Measurements from ENCODE around the gene MMP14. TPM values are rescaled to one million over a fixed set of nuclear protein-coding genes. Genes with fewer than 3 reads are reported as not detected.

Gene MMP14
- total and polyA plus RNA-seq, 2 of the 13 experiments (the other 11 are each of a cell fraction or from before 2014, with no cell fraction given) = 5.2 to 9.8 TPM

DNA sequence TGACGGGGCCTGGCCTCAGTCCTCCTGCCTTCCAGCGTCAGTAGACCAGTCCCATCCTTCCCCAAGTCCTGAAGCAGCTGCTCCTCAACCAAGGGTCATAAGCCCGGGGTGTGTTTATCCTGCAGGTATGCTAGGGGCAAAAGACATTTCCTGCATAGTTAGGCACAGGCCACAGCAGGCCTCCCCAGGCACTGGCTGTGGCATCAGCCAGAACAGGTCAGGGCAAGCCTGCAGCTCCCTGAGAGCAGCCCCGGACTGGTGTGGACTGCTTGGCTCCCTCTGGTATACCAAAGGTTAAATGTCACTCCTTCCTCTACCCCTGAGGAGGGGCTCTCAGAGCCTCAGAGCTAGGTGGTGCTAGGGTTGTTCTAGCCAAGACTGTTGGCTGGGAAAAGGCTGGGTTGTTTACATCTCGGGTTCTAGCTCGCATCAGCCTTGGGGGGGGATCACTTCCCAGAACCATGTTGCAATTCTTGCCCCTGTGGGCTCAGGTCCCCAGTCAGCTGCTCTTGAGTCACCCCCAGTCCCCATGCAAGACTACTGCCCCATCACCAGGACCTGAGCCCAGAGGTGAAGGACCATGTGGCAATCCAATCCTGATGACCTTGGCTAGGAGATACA lies 2.9 kb downstream of the MMP14 start (continued):
- TF ChIP-seq, protein P1, sequence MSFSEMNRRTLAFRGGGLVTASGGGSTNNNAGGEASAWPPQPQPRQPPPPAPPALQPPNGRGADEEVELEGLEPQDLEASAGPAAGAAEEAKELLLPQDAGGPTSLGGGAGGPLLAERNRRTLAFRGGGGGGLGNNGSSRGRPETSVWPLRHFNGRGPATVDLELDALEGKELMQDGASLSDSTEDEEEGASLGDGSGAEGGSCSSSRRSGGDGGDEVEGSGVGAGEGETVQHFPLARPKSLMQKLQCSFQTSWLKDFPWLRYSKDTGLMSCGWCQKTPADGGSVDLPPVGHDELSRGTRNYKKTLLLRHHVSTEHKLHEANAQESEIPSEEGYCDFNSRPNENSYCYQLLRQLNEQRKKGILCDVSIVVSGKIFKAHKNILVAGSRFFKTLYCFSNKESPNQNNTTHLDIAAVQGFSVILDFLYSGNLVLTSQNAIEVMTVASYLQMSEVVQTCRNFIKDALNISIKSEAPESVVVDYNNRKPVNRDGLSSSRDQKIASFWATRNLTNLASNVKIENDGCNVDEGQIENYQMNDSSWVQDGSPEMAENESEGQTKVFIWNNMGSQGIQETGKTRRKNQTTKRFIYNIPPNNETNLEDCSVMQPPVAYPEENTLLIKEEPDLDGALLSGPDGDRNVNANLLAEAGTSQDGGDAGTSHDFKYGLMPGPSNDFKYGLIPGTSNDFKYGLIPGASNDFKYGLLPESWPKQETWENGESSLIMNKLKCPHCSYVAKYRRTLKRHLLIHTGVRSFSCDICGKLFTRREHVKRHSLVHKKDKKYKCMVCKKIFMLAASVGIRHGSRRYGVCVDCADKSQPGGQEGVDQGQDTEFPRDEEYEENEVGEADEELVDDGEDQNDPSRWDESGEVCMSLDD (CRISPR knock-in tag; IDR thresholded peaks at IDR 0.05; ENCODE audit: borderline replicate concordance) = no peak
- TF ChIP-seq ZNF75D (CRISPR knock-in tag; IDR thresholded peaks at IDR 0.05; ENCODE audit: borderline replicate concordance) (no peak), HOMEZ (CRISPR knock-in tag; IDR thresholded peaks at IDR 0.05; ENCODE audit: low read depth) (no peak), ZBTB20 (CRISPR knock-in tag; IDR thresholded peaks at IDR 0.05; ENCODE audit: borderline replicate concordance, low read depth) (no peak), ZBTB8A (CRISPR knock-in tag; IDR thresholded peaks at IDR 0.05; ENCODE audit: borderline replicate concordance, low read depth) (no peak), ZNF224 (CRISPR knock-in tag; IDR thresholded peaks at IDR 0.05) (no peak), ZMYM3 (CRISPR knock-in tag; IDR thresholded peaks at IDR 0.05) (0 out of 2 replicates have a peak, but pooled peaks have one; percentile 26), PCBP1 (IDR thresholded peaks at IDR 0.05; ENCODE audit: borderline replicate concordance, low read depth, low read length) (no peak), ISX (CRISPR knock-in tag; conservative IDR thresholded peaks at IDR 0.05) (no peak), ZNF432 (CRISPR knock-in tag; IDR thresholded peaks at IDR 0.05; ENCODE audit: borderline replicate concordance) (0 out of 2 replicates have a peak, but pooled peaks have one; percentile 74), NONO (IDR thresholded peaks at IDR 0.05) (no peak), NONO (CRISPR knock-in tag; conservative IDR thresholded peaks at IDR 0.05) (0 out of 2 replicates have a peak, but pooled peaks have one; percentile 43), ZNF691 (CRISPR knock-in tag; IDR thresholded peaks at IDR 0.05; ENCODE audit: borderline replicate concordance, low read depth) (no peak), ZNF724P (CRISPR knock-in tag; IDR thresholded peaks at IDR 0.05; ENCODE audit: borderline replicate concordance) (0 out of 2 replicates have a peak, but pooled peaks have one; percentile 40)
- TF ChIP-seq, protein P2, sequence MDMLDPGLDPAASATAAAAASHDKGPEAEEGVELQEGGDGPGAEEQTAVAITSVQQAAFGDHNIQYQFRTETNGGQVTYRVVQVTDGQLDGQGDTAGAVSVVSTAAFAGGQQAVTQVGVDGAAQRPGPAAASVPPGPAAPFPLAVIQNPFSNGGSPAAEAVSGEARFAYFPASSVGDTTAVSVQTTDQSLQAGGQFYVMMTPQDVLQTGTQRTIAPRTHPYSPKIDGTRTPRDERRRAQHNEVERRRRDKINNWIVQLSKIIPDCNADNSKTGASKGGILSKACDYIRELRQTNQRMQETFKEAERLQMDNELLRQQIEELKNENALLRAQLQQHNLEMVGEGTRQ (IDR thresholded peaks at IDR 0.05; ENCODE audit: low read depth, low read length) = no peak
- TF ChIP-seq, protein P2 (CRISPR knock-in tag; IDR thresholded peaks at IDR 0.05; ENCODE audit: borderline replicate concordance) = no peak
